Ascending aorta (tissue), 2 donors: ENCODE results near the gene CNTNAP2. TPM values are rescaled to one million over a fixed set of nuclear protein-coding genes. Genes with fewer than 3 reads are reported as not detected.

Experiments
- DNase-seq, 2 donors: peaks; one replicate each; pipeline ENCODE4 v3.0.0-alpha.2; 2019; ENCODE audit warnings: low spot score in 2 of 2
- H3K27ac ChIP-seq, 2 donors: fragments of 200-600 bp; sonication (generic); one replicate each; pipeline ENCODE4 v1.5.1; 2016 to 2017; ENCODE audit warnings: mild to moderate bottlenecking in 1 of 2
- H3K27me3 ChIP-seq: fragments of 200-600 bp; sonication (generic); one replicate; pipeline ENCODE4 v1.5.1; 2017
- H3K36me3 ChIP-seq, 2 donors: fragments of 200-600 bp; sonication (generic); one replicate each; pipeline ENCODE4 v1.5.1; 2016
- H3K4me1 ChIP-seq, 2 donors: fragments of 200-600 bp; sonication (generic); one replicate each; pipeline ENCODE4 v1.5.1; 2016 to 2017; ENCODE audit warnings: mild to moderate bottlenecking in 1 of 2
- H3K4me3 ChIP-seq, 2 donors: fragments of 200-600 bp; sonication (generic); one replicate each; pipeline ENCODE4 v1.5.1; 2016 to 2017; ENCODE audit warnings: mild to moderate bottlenecking in 1 of 2
- H3K9me3 ChIP-seq, 2 donors: fragments of 200-600 bp; sonication (generic); one replicate each; pipeline ENCODE4 v1.5.1; 2016
- CTCF ChIP-seq, 3 experiments: fragments of 200-600 bp in 2 of 3; fragments of 450-650 bp in 1 of 3; sonication (generic) in 2 of 3; IDR thresholded peaks; one replicate each; pipeline ENCODE4 v1.5.1; 2016 to 2019; ENCODE audit warnings: antibody characterized with exemption in 3 of 3, mild to moderate bottlenecking in 1 of 3, moderate library complexity in 1 of 3
- intact Hi-C: fragments of 100-400 bp; cut with DNase I; formaldehyde crosslinking; loops from one replicate; pipeline ENCODE4 v1.15.1; 2023
- total RNA-seq: library from RNA; depleted of rRNA; stranded (reverse); fragments of >200 nt; gene quantifications from one replicate; pipeline ENCODE4 v1.1.0, GENCODE V29; 2016

Gene CNTNAP2
- total RNA-seq, 1 donor from 2014 or later, result not detected

GRCh38 chr7:147813316-147813715, 1696.7 kb downstream of the CNTNAP2 start:
- TF ChIP-seq CTCF (IDR thresholded peaks at IDR 0.05), result no peak
- intact Hi-C loops, result no loop called here

GRCh38 chr7:147818317-147818716, 1701.7 kb downstream of the CNTNAP2 start:
- TF ChIP-seq CTCF (IDR thresholded peaks at IDR 0.05), result no peak
- no peaks in the 10 kb centered on the region for H3K9me3 ChIP-seq
- no peak for DNase-seq
- H3K27me3 ChIP-seq, result no peaks in the 10 kb centered on the region
- no peaks in the 10 kb centered on the region for H3K4me1 ChIP-seq
- intact Hi-C loops, result no loop called here
- H3K36me3 ChIP-seq, result no peaks in the 10 kb centered on the region
- H3K27ac ChIP-seq, result no peak overlapping the region
- no peak overlapping the region for H3K4me3 ChIP-seq

More at GRCh38 chr7:147813316-147813715, 1696.7 kb downstream of the CNTNAP2 start:
- H3K4me3 ChIP-seq, result no peak overlapping the region
- DNase-seq, result no peak
- no peak overlapping the region for H3K27ac ChIP-seq
- H3K27me3 ChIP-seq, result no peaks in the 10 kb centered on the region
- no peaks in the 10 kb centered on the region for H3K36me3 ChIP-seq
- no peaks in the 10 kb centered on the region for H3K9me3 ChIP-seq
- no peaks in the 10 kb centered on the region for H3K4me1 ChIP-seq

GRCh38 chr7:147824671-147825070, 1708.1 kb downstream of the CNTNAP2 start:
- Histone ChIP-seq H3K9me3 (no peaks in the 10 kb centered on the region), H3K36me3 (no peaks in the 10 kb centered on the region), H3K4me3 (no peak overlapping the region), H3K27me3 (no peaks in the 10 kb centered on the region), H3K4me1 (no peaks in the 10 kb centered on the region), H3K27ac (no peak overlapping the region)
- DNase-seq, result no peak
- intact Hi-C loops, result no loop called here
- TF ChIP-seq CTCF (IDR thresholded peaks at IDR 0.05), result no peak

DNA sequence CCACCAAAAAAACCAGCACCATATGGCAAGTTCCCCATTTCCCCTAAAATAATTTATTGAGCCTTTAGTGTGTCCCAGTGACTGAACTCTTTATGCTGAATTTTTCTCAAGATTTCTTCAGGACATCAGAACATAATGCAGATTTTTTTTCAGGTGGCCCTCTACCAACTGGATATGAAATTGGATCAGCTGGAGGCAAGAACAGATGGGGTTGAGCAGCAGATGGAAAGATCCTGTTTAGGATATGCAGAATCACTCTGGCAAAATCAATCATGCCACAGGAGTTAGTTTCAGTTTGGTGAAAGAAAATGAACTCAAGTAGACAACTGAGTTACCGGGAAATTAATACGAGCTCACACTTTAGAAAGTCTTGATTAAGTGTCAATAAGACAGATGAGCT, 1712.4 kb downstream of the CNTNAP2 start:
- H3K36me3 ChIP-seq, result no peaks in the 10 kb centered on the region
- TF ChIP-seq CTCF (IDR thresholded peaks at IDR 0.05), result no peak
- intact Hi-C loops, result no loop called here
- no peak for DNase-seq
- no peaks in the 10 kb centered on the region for H3K9me3 ChIP-seq
- H3K4me3 ChIP-seq, result no peak overlapping the region
- H3K27ac ChIP-seq, result no peak overlapping the region
- no peaks in the 10 kb centered on the region for H3K27me3 ChIP-seq
- no peaks in the 10 kb centered on the region for H3K4me1 ChIP-seq

GRCh38 chr7:147833557-147833956, 1717.0 kb downstream of the CNTNAP2 start:
- intact Hi-C loops, result no loop called here
- no peaks in the 10 kb centered on the region for H3K27me3 ChIP-seq
- no peaks in the 10 kb centered on the region for H3K4me1 ChIP-seq
- no peaks in the 10 kb centered on the region for H3K9me3 ChIP-seq
- H3K4me3 ChIP-seq, result no peak overlapping the region
- H3K27ac ChIP-seq, result no peak overlapping the region
- no peak for TF ChIP-seq CTCF (IDR thresholded peaks at IDR 0.05)
- no peak for DNase-seq
- no peaks in the 10 kb centered on the region for H3K36me3 ChIP-seq

DNA sequence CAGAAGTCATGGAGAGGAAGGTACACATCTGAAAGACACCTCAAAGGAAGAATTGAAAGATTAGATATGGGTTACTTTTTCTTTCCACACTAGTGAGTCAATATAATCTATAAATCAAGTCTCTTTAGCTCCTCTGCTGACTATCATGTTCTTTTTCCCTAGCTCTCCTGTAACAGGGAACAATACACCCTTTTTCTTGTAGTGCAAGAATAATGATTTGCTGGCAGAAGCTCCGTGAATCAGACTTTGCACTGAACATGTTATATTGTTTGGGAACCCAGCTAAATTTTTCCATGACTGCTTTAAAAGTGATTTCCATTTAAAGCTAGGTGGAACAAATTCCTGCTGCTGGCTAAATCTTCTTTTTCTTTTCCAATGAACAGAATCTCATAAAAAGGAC, 1717.4 kb downstream of the CNTNAP2 start:
- Histone ChIP-seq H3K4me3 (no peak overlapping the region), H3K9me3 (no peaks in the 10 kb centered on the region), H3K36me3 (no peaks in the 10 kb centered on the region), H3K4me1 (no peaks in the 10 kb centered on the region), H3K27me3 (no peaks in the 10 kb centered on the region), H3K27ac (no peak overlapping the region)
- intact Hi-C loops, result no loop called here
- no peak for TF ChIP-seq CTCF (IDR thresholded peaks at IDR 0.05)
- DNase-seq, result no peak
